K562 (cell line): ENCODE measurements around the gene RUNX1. TPM values are rescaled to one million over a fixed set of nuclear protein-coding genes. Genes with fewer than 3 reads are reported as not detected.

Experiments used
- BRCA1 ChIP-seq, 2 experiments: fragments of 450-650 bp in 1 of 2; sonication (generic) in 1 of 2; formaldehyde crosslinking in 1 of 2; IDR thresholded peaks; 2 replicates each; pipeline versions ENCODE4 v1.5.0 to v1.6.1; 2017 to 2020; ENCODE audit warnings: mild to moderate bottlenecking in 1 of 2, missing genetic modification reagents in 1 of 2
- CC2D1A ChIP-seq: fragments of 450-650 bp; IDR thresholded peaks from 2 replicates; pipeline ENCODE4 v1.6.1; 2017; ENCODE audit warnings: mild to moderate bottlenecking
- CXXC5 ChIP-seq: fragments of 250-450 bp; sonication (Bioruptor Pico); IDR thresholded peaks from 2 replicates; pipeline ENCODE4 v1.8.0; 2022; ENCODE audit warnings: inconsistent platforms, mild to moderate bottlenecking, moderate library complexity
- EP300 ChIP-seq: IDR thresholded peaks from 2 replicates; pipeline ENCODE4 v1.6.1; 2012; ENCODE audit warnings: low read length, improper control_type of control experiment
- FUS ChIP-seq: fragments of 200-400 bp; formaldehyde crosslinking; optimal IDR thresholded peaks from 2 replicates; pipeline ENCODE3; 2017; ENCODE audit warnings: low read depth, low read length
- HCFC1 ChIP-seq: IDR thresholded peaks from 2 replicates; pipeline ENCODE4 v1.6.1; 2012; ENCODE audit warnings: low read depth, low read length, improper control_type of control experiment
- HNRNPH1 ChIP-seq: fragments of 200-400 bp; formaldehyde crosslinking; optimal IDR thresholded peaks from 2 replicates; pipeline ENCODE3; 2017; ENCODE audit warnings: low read depth, mild to moderate bottlenecking, low read length, moderate library complexity
- HOMEZ ChIP-seq: fragments of 250-450 bp; sonication (Bioruptor Pico); IDR thresholded peaks from 2 replicates; pipeline ENCODE4 v1.4.0; 2020; ENCODE audit warnings: mild to moderate bottlenecking, moderate library complexity
- NKRF ChIP-seq: fragments of 450-650 bp; IDR thresholded peaks from 2 replicates; pipeline ENCODE4 v1.6.1; 2016; ENCODE audit warnings: borderline replicate concordance
- NR1H2 ChIP-seq: sonication (generic); formaldehyde crosslinking; IDR thresholded peaks from 2 replicates; pipeline ENCODE4 v1.4.0; 2020; ENCODE audit warnings: mild to moderate bottlenecking, missing genetic modification reagents
- PML ChIP-seq: IDR thresholded peaks from 2 replicates; pipeline ENCODE4 v1.6.1; 2012; ENCODE audit warnings: low read length, inconsistent platforms
- STAT5A ChIP-seq: IDR thresholded peaks from 2 replicates; pipeline ENCODE4 v1.6.1; 2012; ENCODE audit warnings: low read length, inconsistent platforms, borderline replicate concordance
- USF2 ChIP-seq: sonication (generic); formaldehyde crosslinking; IDR thresholded peaks from 2 replicates; pipeline ENCODE4 v1.5.0; 2020; ENCODE audit warnings: missing genetic modification reagents
- XRCC3 ChIP-seq: fragments of 450-650 bp; IDR thresholded peaks from 2 replicates; pipeline ENCODE4 v1.6.1; 2017; ENCODE audit warnings: mild to moderate bottlenecking, moderate library complexity
- ZNF280A ChIP-seq: fragments of 450-650 bp; IDR thresholded peaks from 2 replicates; pipeline ENCODE4 v1.6.1; 2018; ENCODE audit warnings: mild to moderate bottlenecking, low read depth; ENCODE audit not compliant: partially characterized antibody
- ZNF583 ChIP-seq: fragments of 250-450 bp; sonication (Bioruptor Pico); IDR thresholded peaks from 2 replicates; pipeline ENCODE4 v1.4.0; 2020
- ZNF609 ChIP-seq: sonication (generic); formaldehyde crosslinking; IDR thresholded peaks from 2 replicates; pipeline ENCODE4 v1.8.1; 2023; ENCODE audit warnings: missing genetic modification reagents, mild to moderate bottlenecking, borderline replicate concordance
- ZNF695 ChIP-seq: fragments of 450-650 bp; formaldehyde crosslinking; IDR thresholded peaks from 2 replicates; pipeline ENCODE4 v1.4.0; 2020; ENCODE audit warnings: mild to moderate bottlenecking, moderate library complexity
- ZNF77 ChIP-seq: fragments of 250-450 bp; sonication (Bioruptor Pico); IDR thresholded peaks from 2 replicates; pipeline ENCODE4 v1.5.0; 2020
- polyA plus RNA-seq, 8 experiments: library from polyadenylated mRNA; depleted of rRNA in 4 of 8; stranded (reverse) in 5 of 8; unstranded in 3 of 8; fragments of >200 nt; fragmentation: Nextera tagmentation in 2 of 8; fragmentation: Illumina TruSeq in 1 of 8; extraction: Ambion mirVana in 2 of 8; extraction: Trizol in 1 of 8; gene quantifications; 2 replicates each; pipeline versions ENCODE4 v1.2.1 to v1.2.3, GENCODE V29; 2011 to 2014; ENCODE audit warnings: inconsistent platforms in 1 of 8, missing spikeins in 1 of 8
- total RNA-seq, 7 experiments: library from RNA; depleted of rRNA in 6 of 7; stranded (reverse); fragments of >200 nt in 6 of 7; fragmentation: Illumina TruSeq in 2 of 7; extraction: Trizol in 2 of 7; gene quantifications; 2 replicates each; pipeline versions ENCODE4 v1.2.1 to v1.2.3, GENCODE V29; 2011 to 2021; ENCODE audit warnings: low replicate concordance in 1 of 7

The RUNX1 gene
- total and polyA plus RNA-seq, 9 of the 15 experiments (the other 6 are each of a cell fraction or from before 2014, with no cell fraction given), result 2.2 to 68.6 (median 17.8) TPM

GRCh38 chr21:35051287-35051818 is 2.3 kb upstream of the RUNX1 start (continued):
- TF ChIP-seq ZNF609 (no peak), CXXC5 (peak; percentile 95), NKRF (no peak), NR1H2 (CRISPR knock-in tag) (no peak), STAT5A (no peak), HCFC1 (peak; percentile 38; the same call in 1 of the 2 replicates), CC2D1A (0 out of 2 replicates have a peak, but pooled peaks have one; percentile 55), HOMEZ (CRISPR knock-in tag) (no peak), XRCC3 (no peak), BRCA1 (IDR thresholded peaks at IDR 0.05) (no peak), BRCA1 (CRISPR knock-in tag; IDR thresholded peaks at IDR 0.05) (no peak), ZNF77 (CRISPR knock-in tag) (no peak), EP300 (peak; percentile 55; the same call in 1 of the 2 replicates), USF2 (CRISPR knock-in tag) (no peak), ZNF583 (CRISPR knock-in tag) (peak; percentile 76; the same call in 1 of the 2 replicates), ZNF695 (CRISPR knock-in tag) (no peak), ZNF280A (no peak), HNRNPH1 (no peak), PML (no peak), FUS (no peak)
